ENCODE results near the gene FGFR2. TPM values are rescaled to one million over a fixed set of nuclear protein-coding genes. Genes with fewer than 3 reads are reported as not detected.

The FGFR2 gene
- total RNA-seq, 4 donors from 2014 or later = 0.11 to 0.31 (median 0.22) TPM; not detected in 1

DNA sequence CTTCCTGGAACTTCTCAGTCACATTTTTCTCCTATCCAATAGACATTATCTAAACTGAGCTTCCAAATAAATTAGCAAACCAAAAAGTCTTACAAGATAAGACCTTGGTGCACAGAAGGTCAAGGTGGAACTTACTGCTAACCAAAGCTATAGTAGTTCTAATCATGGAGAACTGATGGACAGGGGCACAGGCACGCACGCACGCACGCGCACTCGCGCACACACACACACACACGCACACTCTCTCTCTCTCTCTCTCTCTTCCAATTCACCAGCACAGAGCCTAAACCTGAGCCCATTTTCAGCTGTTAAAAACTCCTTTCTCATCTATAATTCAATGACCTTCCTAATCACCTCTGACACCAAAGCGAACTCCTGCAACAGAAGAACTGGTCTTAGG lies 7.5 kb downstream of the FGFR2 start:
- in situ Hi-C loops (cut with MboI; ENCODE audit: low sequenced_read_pairs in 4 of 4) (no loop called here), intact Hi-C loops (cut with DNase I; ENCODE audit: low total_unique reads) (no loop called here)
- H3K36me3 ChIP-seq = no peaks in the 10 kb centered on the region
- ATAC-seq (no peak), DNase-seq (no peak)
- no peak overlapping the region for H3K4me3 ChIP-seq
- H3K9me3 ChIP-seq = no peaks in the 10 kb centered on the region
- H3K27ac ChIP-seq = no peak overlapping the region
- H3K27me3 ChIP-seq = peaks cover 11 to 20% (median 18%) of the 10 kb centered on the region in 3 donors
- no peaks in the 10 kb centered on the region for H3K4me1 ChIP-seq
- TF ChIP-seq, protein P1, sequence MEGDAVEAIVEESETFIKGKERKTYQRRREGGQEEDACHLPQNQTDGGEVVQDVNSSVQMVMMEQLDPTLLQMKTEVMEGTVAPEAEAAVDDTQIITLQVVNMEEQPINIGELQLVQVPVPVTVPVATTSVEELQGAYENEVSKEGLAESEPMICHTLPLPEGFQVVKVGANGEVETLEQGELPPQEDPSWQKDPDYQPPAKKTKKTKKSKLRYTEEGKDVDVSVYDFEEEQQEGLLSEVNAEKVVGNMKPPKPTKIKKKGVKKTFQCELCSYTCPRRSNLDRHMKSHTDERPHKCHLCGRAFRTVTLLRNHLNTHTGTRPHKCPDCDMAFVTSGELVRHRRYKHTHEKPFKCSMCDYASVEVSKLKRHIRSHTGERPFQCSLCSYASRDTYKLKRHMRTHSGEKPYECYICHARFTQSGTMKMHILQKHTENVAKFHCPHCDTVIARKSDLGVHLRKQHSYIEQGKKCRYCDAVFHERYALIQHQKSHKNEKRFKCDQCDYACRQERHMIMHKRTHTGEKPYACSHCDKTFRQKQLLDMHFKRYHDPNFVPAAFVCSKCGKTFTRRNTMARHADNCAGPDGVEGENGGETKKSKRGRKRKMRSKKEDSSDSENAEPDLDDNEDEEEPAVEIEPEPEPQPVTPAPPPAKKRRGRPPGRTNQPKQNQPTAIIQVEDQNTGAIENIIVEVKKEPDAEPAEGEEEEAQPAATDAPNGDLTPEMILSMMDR (IDR thresholded peaks at IDR 0.05 in 4 of 5, conservative IDR thresholded peaks at IDR 0.05 in 1 of 5) = no peak
- no peak for TF ChIP-seq POLR2A (IDR thresholded peaks at IDR 0.05)

DNA sequence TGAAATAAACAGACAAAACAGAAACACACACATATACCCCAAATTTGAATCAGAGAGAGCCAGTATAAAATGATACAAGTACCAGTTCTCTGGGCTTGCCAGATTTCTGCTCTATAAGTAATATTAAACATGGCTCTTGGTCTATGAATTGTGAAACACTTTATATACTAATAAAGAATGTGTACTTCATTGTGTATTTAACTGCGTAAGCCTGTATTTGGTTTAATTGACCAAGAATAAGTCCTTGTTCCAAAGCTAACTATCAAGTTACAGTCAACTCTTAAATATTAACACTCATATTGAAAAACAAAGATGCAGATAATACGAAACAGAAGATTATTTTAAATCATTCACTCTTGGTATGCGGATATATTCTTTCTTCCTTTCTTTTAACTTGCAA lies 8.7 kb downstream of the FGFR2 start:
- in situ Hi-C loops (cut with MboI; ENCODE audit: low sequenced_read_pairs in 4 of 4) = no loop called here
- intact Hi-C loops (cut with DNase I; ENCODE audit: low total_unique reads) = no loop called here
- Histone ChIP-seq H3K4me1 (no peaks in the 10 kb centered on the region), H3K27me3 (peaks cover 6 to 10% (median 8%) of the 10 kb centered on the region in 3 donors), H3K27ac (no peak overlapping the region), H3K36me3 (no peaks in the 10 kb centered on the region), H3K9me3 (no peaks in the 10 kb centered on the region), H3K4me3 (no peak overlapping the region)
- DNase-seq (no peak), ATAC-seq (no peak)
- no peak for TF ChIP-seq POLR2A (IDR thresholded peaks at IDR 0.05)
- TF ChIP-seq, protein P1 (IDR thresholded peaks at IDR 0.05 in 4 of 5, conservative IDR thresholded peaks at IDR 0.05 in 1 of 5) = no peak

DNA sequence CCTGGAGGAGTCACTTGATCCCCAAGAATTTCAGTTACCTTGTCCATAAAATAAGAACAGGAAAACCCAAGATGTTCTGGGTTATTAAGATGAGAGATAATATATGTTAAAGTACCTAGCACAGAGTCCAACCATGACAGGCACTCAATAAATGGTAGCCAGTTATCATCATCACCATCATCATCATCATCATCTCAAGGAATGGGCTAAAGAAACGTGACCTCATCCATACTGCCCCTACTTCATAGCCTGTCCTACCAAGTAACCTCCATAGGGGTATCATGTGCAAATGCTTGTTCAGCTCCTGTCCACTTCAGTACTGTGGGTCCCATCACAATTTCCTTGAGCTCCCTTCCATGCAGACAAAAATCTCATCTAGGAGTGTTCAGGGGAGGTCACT lies 14.4 kb downstream of the FGFR2 start:
- in situ Hi-C loops (cut with MboI; ENCODE audit: low sequenced_read_pairs in 4 of 4) = no loop called here
- no peak for DNase-seq
- H3K4me1 ChIP-seq = no peaks in the 10 kb centered on the region
- H3K4me3 ChIP-seq = no peak overlapping the region
- no peaks in the 10 kb centered on the region for H3K36me3 ChIP-seq
- intact Hi-C loops (cut with DNase I; ENCODE audit: low total_unique reads) = no loop called here
- no peak for ATAC-seq
- TF ChIP-seq POLR2A (IDR thresholded peaks at IDR 0.05) = no peak
- TF ChIP-seq, protein P1 (IDR thresholded peaks at IDR 0.05 in 4 of 5, conservative IDR thresholded peaks at IDR 0.05 in 1 of 5) = no peak
- H3K27me3 ChIP-seq = no peaks in the 10 kb centered on the region
- no peak overlapping the region for H3K27ac ChIP-seq
- no peaks in the 10 kb centered on the region for H3K9me3 ChIP-seq

DNA sequence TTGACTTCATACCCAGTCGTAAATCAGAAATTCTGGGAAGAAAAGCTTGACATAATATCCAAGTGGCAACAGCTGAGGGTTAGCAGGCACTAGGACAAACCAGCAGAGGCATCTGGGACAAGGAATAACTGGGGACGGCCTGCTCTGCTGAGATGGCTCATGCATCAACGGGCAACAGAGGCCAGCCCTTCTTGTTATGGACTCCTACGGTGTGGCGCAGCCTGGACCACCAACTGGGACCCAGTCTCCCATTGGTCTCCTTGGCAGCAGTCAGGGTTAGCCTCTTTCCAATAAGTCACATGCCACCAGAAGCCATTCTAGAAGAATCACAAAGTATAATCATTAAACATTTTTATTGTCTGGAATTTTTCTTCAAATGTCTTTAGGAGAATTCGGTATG lies 15.0 kb downstream of the FGFR2 start:
- no peaks in the 10 kb centered on the region for H3K9me3 ChIP-seq
- DNase-seq (no peak), ATAC-seq (no peak)
- H3K4me3 ChIP-seq = no peak overlapping the region
- H3K27ac ChIP-seq = no peak overlapping the region
- intact Hi-C loops (cut with DNase I; ENCODE audit: low total_unique reads) (no loop called here), in situ Hi-C loops (cut with MboI; ENCODE audit: low sequenced_read_pairs in 4 of 4) (no loop called here)
- no peaks in the 10 kb centered on the region for H3K27me3 ChIP-seq
- H3K4me1 ChIP-seq = no peaks in the 10 kb centered on the region
- no peaks in the 10 kb centered on the region for H3K36me3 ChIP-seq
- TF ChIP-seq POLR2A (IDR thresholded peaks at IDR 0.05) = no peak
- TF ChIP-seq, protein P1 (IDR thresholded peaks at IDR 0.05 in 4 of 5, conservative IDR thresholded peaks at IDR 0.05 in 1 of 5) = no peak

All from gastrocnemius medialis (tissue), 4 donors.